Thyroid gland (tissue), 4 donors: Measurements from ENCODE around the gene APBB2.

Source experiments
- CTCF ChIP-seq, 6 experiments: fragments of 200-600 bp in 3 of 6; fragments of 450-650 bp in 3 of 6; sonication (generic) in 3 of 6; IDR thresholded peaks; one replicate each; pipeline ENCODE4 v1.5.1; 2016 to 2019; ENCODE audit warnings: antibody characterized with exemption in 6 of 6, mild to moderate bottlenecking in 2 of 6, inconsistent platforms in 1 of 6, moderate library complexity in 1 of 6
- POLR2A ChIP-seq, 2 donors: fragments of 450-650 bp; IDR thresholded peaks; one replicate each; pipeline ENCODE4 v1.6.1; 2017; ENCODE audit warnings: antibody characterized with exemption in 2 of 2, mild to moderate bottlenecking in 2 of 2, moderate library complexity in 1 of 2

- TF ChIP-seq CTCF (IDR thresholded peaks at IDR 0.05) (no peak), POLR2A (IDR thresholded peaks at IDR 0.05) (no peak)
These were observed 215.5 kb downstream of the APBB2 start for GRCh38 chr4:40998675-40999358.
